Smooth muscle cell of the pulmonary artery (primary cell): ENCODE measurements around the gene CKLF. TPM values are rescaled to one million over a fixed set of nuclear protein-coding genes. Genes with fewer than 3 reads are reported as not detected.

Source experiments
- total RNA-seq: library from RNA; depleted of rRNA; stranded (reverse); fragments of >200 nt; gene quantifications from 2 replicates; pipeline ENCODE4 v1.2.3, GENCODE V29; 2014

CKLF gene
- 34.6 and 40.3 TPM in 2 replicates for total RNA-seq

GRCh38 chr16:66552286-66553177 is at the start of gene CKLF:
Gene CKLF (plus strand): TSS chr16:66552576. CDS start chr16:66552716, 140 bp downstream.

GRCh38 chr16:66549284-66550131 is 2.9 kb upstream of the CKLF start, which contains the start of gene TK2:
Gene TK2 (minus strand): TSS chr16:66550122. CDS start chr16:66550061, 61 bp downstream.

GRCh38 chr16:66566051-66566901 is 13.9 kb downstream of the CKLF start, which contains the start of gene CMTM1:
Gene CMTM1 (plus strand): TSS chr16:66566439. CDS start chr16:66566514, 75 bp downstream.

GRCh38 chr16:66578651-66579531 is 26.5 kb downstream of the CKLF start, which contains the start of gene CMTM2:
Gene CMTM2 (plus strand): TSS chr16:66579463. CDS start chr16:66579608, 145 bp downstream.

GRCh38 chr16:66604376-66605176 is 52.2 kb downstream of the CKLF start, which contains the start of gene CMTM3:
Gene CMTM3 (plus strand): TSS chr16:66604704. CDS start chr16:66604806, 102 bp downstream.

Other genes with a start within 250 kb of the CKLF start
- gene CDH5, start 185.9 kb upstream of the CKLF start, total RNA-seq: 2.5 and 3.6 TPM in 2 replicates
- gene BEAN1, start 125.3 kb upstream of the CKLF start, total RNA-seq: 0.07 and 0.13 TPM in 2 replicates
- 61.6 and 90.7 TPM in 2 replicates for gene TK2, start 2.5 kb upstream of the CKLF start, total RNA-seq
- 2.1 and 2.2 TPM in 2 replicates for gene CMTM1, start 13.9 kb downstream of the CKLF start, total RNA-seq
- gene CMTM2, start 26.9 kb downstream of the CKLF start, total RNA-seq: not detected in 2 replicates
- gene CMTM3, start 52.1 kb downstream of the CKLF start, total RNA-seq: 11.9 and 17.4 TPM in 2 replicates
- 24.0 and 31.8 TPM in 2 replicates for gene CMTM4, start 144.2 kb downstream of the CKLF start, total RNA-seq
- gene DYNC1LI2, start 199.0 kb downstream of the CKLF start, total RNA-seq: 165 and 178 TPM in 2 replicates
- gene TERB1, start 249.0 kb downstream of the CKLF start, total RNA-seq: 0.07 TPM in 1 of 2 replicates, not detected in the other